HG03439 (cell line): ENCODE data around the gene WSCD1.

ENCODE experiments used
- ATAC-seq: cut with Tn5 transposase; IDR thresholded peaks from one replicate; pipeline ENCODE4 v1.9.1; 2021; ENCODE audit warnings: mild to moderate bottlenecking, moderate library complexity; ENCODE audit not compliant: unreplicated experiment

Gene WSCD1

DNA sequence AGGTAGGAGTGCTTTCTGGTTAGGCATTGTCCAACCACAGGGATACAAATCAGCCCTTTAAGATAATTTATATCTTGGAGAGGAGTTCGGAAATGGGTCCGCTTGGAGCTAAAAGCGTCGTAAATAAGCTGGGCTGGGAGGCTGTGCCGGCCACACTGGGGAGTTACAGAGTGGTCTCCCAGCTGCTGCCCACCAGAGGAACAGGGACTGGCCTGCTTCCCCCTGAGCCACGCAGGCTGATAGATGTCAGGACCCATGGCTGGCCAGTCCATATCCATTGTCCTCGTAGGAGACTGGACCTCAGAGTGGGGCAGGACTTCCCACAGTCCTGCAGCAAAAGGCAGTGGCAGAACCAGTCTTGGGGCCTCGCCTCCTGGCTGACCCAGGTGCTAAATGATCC lies 12.6 kb upstream of the WSCD1 start:
- no peak for ATAC-seq

DNA sequence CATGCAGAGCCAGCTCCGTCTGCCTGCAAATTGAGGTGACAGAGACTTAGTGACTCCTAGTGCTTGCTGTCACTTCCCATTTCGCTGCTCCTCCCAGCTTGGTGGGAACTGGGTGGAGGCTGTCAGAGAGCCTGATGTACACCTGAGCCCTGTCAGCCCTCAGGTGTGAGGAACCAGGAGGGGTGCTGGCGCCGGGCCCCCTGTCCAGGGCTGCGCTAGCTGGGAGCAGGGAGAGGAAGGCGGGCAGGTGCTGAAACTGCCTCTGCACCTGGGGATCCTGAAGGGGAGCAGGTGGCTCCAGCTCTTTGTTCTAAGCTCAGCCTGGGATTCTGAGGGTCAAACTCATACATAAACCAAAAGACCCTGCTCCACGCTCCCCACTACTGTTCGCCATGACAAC lies 10.8 kb upstream of the WSCD1 start:
- ATAC-seq = no peak

DNA sequence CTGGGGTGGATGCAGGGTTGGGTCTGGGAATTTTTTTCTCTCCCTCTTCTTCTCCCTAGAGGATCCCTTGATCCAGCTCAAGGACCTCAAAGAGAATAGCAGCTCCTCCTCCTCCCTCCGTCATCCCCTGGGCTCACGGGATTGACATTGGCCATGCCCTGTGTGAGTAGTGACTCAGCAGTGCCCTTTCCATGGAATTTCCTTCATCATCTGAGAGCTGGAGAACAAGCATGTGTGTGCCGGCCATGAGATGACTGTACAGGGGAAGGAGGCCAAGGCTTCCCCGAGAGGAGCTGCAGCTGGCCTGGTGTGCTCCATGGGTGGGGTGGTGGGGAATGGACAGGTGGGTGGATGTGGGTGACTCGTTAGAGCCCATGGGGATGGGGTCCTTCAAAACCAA lies 8.9 kb upstream of the WSCD1 start:
- ATAC-seq = no peak

DNA sequence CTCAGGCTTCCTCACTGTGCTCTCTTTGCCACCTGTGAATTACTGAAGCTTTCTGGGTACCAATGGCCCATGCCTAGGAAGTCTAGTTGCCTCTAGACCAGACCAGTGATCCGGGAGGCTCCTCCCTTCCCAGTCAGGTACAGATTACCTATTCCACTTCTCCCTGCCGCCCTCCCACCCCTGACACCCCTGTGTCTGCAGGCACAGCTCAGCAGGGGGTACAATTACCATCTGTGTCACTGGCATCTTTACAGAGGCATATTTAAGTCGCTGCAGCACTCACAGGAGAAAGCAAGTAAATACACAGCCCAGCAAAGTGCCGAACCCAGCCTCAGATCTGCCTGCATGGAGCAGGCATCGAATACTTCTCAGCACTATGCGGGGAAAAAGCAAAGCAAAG lies 5.3 kb upstream of the WSCD1 start:
- ATAC-seq = no peak

DNA sequence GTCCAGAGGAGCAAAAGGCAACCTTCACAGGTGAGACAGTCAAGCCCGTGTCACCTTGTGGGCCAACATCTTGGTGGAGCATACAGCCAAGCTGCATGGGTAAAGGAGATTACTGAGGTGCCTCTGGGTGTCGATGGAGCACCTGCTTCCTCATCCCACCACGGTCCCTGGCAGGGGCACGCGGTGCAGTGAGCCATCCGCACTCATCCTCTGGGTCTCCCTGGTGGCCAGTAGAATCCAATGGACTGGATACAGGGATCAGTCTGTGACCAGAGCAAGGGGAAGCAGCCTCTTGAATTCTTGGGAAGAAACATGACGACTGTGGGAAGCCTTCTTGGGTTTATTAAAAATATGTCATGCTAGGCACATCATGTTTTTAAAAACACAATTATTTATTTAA lies 4.8 kb upstream of the WSCD1 start:
- no peak for ATAC-seq

DNA sequence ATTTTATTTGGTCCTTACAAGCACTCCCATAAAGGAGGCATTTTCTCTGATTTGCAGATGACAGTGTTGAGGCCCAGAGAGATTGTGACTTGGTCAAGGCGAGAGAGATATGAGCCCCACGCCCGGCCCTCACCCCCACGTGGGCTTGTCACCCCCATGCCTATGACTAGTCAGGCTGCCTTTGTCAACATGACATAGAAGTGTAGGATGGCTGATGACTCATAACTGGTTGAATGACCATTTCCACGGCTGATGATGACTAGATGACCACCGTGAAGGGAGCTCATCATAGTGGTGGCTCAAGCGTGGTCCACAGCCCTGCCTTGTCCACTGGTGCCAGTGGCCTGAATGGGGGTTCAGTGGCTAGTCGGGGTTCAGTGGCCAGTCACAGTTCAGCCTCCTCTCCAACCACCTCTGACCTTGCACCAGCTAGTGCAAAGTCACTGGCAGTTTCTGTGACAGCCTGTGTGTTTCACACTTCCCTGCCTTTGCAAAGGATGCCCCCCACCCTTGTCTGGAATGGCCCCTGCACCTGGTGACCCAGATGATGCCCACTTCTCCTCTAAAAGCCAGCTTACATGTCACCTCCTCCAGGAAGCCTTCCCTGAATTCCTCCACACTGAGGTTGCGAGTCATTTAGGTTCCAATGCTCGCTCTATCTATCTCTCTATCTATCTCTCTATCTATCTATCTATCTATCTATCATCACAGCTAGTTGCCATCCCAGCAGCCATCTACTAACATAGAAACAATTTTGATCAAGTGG lies 3.8 kb upstream of the WSCD1 start:
- ATAC-seq = no peak

DNA sequence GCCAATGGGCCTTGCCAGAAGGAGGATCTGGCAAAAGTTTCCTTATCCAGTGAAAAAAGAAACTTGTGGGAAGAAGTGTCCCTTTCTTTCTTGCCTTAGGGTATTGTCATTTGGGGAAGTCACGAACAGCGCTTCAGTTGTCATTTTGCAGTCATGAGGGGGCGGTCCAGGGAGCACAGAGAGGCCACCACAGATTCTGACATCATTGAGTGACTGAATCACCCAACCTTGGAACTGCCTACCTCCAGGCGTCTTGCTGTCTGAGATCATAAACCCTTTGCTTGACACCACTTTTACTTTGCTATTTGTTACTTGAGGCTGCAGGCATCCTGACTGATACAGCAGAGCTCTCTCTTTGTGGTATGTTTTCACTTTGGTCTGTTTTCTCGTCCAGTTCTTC lies 3.1 kb upstream of the WSCD1 start:
- no peak for ATAC-seq

DNA sequence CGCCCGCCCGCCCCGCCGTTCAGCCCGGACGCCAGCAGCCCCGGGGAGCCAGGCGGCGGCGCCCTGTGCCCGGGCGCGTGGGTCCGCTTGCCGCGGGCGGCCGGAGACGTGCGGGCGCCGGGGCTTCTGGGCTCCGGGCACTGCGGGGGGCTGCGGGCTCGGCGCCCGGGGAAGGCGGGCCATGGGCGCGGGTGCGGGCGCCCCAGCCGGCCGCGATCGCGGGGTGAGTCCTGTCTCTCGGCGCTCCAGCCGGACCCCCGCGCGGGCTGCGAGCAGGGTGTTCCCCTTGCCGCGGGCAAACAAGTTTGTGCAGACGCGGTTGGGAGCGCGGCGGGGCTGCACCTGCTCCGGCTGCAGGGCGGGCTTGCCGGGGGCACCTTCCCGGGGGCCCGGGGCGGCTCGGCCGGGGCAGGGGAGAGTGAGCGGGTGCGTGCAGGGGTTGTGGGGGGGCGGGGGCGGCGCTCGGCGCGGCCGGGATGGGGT lies 292 bp downstream of the WSCD1 start:
- no peak for ATAC-seq

DNA sequence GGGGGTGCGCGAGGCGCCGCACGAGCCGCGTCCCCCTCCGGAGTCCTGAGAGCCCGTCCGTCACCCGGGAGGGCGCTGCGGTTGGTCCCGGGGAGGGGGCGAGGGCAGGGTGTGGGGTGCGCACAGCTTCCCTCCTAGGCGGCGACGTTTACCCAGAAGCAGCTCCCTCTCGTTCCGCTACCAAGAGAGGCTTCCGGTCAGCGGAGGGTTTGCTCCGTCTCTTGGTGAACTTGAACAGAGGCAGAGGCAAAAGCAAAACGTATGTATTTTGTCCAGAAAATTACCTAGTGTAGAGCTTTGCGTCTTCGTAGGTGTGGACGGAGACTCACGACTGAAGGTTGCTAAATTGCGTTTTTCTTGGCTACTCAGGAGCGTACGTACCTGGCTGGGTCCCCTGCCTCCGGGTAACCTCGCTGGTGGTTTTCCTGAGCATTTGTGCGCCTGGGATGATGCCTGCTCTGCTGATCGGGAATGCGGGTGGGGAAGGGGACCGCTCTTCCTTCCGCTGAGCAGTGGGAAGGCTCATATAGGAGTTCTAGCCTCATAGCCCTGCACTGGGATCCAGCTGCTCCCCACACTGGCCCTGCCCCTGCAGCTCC lies 833 bp downstream of the WSCD1 start:
- ATAC-seq = no peak

DNA sequence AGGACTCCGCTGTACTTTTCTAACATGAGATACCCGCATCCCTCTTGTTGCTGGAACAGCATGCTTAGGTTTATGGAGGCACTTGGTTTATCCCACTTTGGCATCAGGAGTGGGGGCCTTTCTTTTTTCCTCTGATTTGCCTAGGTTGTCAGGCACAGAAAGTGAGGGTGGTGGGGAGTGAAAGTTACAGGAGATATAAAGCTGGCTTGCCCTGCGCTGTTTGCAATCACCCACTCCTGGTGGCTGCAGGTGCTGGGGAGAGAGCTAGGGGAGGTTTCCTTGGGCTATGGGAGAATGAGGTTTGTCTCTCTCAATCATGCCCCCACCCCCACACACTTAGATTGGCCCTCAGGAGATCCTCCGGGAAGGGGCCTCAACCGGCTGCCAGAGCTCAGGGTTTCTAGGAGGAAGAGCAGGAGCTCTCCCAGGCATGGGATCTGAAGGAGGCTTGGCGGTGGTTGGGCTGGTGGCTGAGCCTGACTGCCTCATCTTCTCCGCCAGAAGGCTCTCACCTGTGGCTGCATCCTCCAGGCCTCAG lies 1.4 kb downstream of the WSCD1 start:
- no peak for ATAC-seq

DNA sequence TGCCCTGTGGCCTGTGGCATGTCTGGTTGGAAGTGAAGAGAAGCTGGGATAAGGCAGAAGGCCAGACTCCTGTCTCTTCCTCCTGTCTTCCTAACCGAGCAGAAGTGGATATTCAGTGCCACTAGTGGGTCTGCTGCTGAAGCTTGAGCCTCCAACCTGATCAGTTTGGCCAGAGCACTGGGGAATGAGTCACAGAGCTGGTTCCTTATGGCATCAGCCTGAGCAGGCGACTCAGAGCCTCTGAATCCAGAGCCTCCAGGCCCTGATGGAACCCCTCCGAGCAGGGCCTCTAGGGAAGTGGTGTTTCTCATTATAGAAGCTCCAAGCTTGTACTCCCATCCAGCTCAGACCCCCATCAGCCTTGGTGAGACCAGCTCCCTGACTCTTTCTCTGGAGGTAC lies 2.0 kb downstream of the WSCD1 start:
- no peak for ATAC-seq

DNA sequence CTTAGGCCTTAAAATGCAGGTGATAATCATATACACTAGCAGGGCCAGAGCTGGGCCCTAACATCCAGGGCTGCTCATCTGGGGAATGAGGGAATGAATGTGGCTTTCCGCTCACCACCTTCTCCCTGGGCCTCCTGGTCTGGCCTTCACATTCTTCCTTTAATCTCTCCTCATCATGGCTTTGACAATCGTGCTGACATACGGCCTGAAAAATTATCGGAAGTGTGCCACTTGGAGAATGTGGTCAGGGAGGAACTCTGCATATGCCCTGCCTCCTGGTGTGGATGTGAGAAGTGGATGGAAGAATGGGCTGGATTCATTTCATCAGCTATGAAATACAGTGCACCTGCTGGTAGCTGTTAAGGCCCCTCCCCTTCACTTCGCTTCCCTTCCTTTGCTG lies 2.4 kb downstream of the WSCD1 start:
- no peak for ATAC-seq

DNA sequence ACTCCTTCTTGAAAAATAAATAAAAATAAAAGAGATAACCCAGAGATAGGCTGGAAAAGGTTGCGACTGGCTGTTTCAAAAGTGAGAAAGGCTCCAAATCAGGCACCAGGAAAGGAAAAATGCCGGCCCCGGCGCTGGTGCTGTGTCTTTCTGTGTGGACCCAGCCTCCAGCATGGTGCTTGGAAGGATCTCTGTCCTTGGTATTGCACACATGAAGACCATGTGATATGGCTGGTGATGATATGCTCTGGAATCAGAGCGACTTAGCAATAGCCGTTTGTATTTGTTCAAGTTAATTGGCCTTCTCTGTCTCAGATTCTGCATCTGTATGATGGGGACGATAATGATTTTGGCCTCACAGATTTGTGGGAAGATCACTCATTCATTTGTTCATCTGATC lies 3.4 kb downstream of the WSCD1 start:
- ATAC-seq = no peak

DNA sequence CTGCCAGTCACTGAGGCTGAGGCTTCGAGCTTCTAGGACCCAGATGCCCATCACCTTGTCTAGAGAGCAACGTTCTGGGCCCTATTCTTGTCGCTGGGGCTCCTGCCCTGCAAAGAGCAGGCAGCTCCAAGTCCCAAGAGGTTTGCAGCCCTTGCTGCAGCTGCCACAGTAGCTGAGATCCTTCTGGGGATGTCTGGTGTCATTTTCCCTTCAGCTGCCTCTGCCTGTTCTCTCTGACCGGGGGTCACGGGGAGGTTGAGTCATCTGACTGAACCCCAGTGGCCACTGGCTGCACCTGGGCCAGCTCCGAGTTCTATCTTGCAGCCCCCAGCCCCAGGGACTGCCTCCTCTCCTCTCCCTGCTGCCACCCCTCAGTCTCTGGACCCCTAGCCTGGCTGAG lies 4.9 kb downstream of the WSCD1 start:
- ATAC-seq = no peak

DNA sequence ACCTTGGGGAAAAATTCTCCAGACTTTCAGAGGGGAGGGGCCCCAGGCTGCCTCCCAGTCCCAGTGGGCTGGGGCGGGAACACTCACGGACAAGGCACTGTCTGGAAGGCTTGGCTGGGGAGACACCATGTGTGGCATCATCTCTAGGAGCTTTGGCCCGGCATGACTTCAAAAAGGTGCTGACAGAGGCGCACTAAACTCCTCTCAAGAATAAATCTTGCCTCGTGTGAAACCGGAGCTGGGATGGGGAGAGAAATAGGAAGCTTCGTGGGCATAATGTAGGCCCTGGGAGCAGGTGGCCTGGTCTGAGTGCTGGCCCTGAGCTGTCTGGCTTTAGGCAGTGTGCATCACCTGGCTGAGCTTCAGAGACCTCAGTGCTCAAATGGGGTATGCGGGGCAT lies 5.7 kb downstream of the WSCD1 start:
- ATAC-seq = no peak

DNA sequence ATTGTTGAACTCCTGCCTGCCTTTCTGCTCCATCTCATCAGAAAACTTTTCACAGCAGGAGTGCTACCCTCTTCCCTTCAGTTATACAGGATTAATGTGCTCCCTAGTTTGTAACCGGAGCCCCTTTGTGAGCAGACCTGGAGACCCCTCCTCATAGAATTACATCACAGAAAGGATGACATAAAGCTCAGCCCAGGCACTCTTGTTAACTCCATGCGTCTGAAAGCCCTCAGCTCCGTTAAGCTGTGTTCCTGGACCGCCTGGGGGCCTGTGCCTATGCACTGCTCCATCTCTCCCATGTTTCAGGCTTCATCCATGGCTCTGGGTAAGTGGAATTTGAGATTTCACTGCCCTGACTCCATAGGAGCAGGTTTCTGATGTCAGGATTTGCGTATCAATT lies 7.6 kb downstream of the WSCD1 start:
- no peak for ATAC-seq

DNA sequence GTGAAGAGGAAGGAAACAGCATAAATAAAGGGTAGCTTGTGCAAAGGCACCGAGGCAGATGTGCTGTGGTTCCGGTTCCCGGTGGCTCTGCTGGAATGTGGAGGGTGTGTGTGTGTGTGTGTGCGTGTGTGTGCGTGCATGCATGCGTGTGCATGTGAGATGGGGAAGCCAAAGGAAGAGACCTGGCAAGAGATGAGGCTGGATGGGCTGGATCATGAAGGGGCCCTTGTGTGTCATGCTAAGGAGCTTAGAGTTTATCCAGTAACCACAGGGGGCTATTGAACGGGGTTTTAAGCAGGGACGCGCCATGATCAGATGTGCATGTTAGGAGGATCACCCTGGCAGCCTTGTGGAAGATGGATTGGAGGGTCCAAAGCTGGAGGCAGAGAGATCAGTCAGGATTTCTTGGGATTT lies 8.3 kb downstream of the WSCD1 start:
- no peak for ATAC-seq

DNA sequence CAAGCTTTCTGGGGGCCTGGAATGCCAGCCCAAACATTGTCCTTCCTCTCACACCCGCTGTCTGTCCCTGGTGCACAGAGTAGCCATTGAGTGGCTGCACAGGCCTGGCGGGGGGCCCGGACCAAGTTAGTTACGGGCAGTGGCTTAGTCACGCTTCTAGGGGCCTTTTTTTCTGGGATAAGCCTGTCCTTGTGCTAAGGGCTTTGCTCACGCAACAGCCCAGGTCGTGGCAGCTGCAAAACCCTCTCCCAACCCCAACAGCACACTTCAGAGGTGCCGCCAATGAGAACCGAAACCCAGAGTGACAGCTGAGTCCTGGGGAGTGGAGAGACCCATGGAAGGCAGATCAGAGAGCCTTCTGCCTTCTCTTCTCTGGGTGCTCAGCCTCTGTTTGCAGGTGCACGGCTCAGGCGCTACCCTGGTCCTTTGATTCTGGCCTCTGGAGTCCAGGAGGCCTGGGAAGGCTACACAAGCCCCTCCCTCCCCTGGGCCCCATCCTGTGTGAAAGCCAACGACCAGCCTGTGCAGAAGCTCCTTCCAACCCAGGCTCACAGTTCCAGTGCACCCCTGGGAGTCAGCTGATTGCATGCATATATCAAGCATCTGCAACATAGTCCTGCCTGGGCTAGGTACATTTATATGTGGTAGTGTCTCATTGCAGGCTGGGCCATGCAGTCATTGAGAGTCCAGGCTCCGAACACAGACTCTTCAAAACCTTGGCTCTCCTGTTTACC lies 9.1 kb downstream of the WSCD1 start:
- ATAC-seq = no peak

DNA sequence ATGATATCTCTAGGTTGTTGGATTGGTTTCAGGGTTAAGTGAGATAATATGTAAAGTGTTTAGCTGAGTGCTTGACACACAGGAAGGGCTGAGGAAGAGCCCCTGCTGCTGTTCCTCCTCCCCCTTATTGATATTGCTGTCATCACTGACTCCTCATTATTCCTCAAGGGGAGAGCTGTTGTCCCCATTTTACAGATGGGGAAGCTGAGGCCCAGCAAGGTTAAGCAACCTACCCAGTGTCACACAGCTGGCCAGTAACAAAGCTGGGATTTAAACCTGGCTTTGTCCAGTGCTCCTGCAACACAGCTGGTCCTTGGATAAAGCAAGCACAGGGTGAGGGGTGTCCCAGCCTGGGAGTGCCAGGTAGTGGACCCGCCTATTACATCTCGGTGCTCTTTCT lies 9.8 kb downstream of the WSCD1 start:
- no peak for ATAC-seq

DNA sequence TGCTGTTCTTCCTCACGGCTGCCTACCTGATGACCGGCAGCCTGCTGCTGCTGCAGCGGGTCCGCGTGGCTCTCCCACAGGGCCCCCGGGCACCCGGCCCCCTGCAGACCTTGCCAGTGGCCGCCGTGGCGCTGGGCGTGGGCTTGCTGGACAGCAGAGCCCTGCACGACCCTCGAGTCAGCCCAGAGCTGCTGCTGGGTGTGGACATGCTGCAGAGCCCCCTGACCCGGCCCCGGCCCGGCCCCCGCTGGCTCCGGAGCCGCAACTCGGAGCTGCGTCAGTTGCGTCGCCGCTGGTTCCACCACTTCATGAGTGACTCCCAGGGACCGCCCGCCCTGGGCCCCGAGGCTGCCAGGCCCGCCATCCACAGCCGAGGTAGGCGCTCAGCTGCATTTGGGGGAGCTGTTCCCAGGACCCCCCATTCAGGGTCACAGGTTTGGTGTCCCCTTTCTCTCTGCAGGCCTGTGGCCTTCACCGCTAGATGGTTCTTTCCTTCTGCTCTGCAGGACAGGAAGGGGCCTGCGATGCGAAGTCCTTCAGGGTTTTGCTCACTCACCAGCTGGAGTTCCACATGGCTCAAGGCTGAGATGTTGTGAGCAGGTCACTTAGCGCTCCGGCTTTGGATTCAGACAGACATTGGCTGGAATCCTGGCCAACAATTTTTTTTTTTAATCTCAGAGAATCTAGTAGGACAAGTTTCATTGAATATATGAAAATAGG lies 10.7 kb downstream of the WSCD1 start:
- ATAC-seq = no peak

DNA sequence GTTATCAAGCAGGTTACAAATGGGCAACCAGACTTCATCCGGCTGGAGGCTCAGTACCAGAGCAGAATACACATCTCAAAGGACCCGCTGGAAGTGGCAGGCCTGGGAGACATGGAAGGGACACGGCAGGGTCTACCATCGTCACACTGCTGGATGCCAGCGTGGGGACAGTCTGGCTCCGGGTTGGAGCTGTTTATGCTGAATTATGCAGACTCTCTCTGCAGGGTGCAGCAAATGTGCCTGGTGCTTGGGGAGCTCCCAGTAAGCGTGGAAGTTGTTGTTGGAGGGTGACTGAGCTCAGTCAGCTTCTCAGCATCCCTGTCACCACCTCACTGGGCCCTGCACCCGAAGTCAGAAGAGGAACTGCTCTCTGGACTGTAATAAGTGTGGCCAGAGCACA lies 12.2 kb downstream of the WSCD1 start:
- no peak for ATAC-seq
